Measurements from ENCODE around the gene TMA16. TPM values are rescaled to one million over a fixed set of nuclear protein-coding genes. Genes with fewer than 3 reads are reported as not detected.

Gene TMA16
- total RNA-seq, 2 donors from 2014 or later, result 15.8 to 21.3 TPM

DNA sequence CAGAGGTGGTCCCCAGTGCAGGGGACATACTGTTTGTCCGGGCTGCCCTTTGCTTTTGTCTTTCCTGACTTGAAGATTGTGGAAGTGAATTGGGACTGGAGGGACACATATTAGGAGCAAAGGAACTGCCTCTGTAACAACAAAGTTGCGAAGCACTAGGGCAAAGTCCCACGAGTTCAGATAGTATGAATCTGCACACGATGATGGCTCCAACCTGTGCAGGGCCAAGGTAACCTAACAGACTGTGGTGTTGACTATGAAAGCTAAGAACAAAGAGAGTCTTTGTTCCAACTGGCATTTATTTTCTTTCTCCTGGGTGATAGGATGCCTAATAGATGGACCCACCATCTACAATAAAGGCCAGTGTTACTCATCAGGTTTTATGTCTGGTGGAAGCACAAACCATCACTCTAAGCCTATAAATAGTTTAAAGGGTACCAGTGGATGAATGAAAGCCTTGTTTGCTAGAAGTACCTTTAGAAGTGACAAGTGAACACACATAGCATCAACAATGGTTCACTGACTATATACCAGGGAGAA lies 71.8 kb downstream of the TMA16 start:
- TF ChIP-seq, protein P1, sequence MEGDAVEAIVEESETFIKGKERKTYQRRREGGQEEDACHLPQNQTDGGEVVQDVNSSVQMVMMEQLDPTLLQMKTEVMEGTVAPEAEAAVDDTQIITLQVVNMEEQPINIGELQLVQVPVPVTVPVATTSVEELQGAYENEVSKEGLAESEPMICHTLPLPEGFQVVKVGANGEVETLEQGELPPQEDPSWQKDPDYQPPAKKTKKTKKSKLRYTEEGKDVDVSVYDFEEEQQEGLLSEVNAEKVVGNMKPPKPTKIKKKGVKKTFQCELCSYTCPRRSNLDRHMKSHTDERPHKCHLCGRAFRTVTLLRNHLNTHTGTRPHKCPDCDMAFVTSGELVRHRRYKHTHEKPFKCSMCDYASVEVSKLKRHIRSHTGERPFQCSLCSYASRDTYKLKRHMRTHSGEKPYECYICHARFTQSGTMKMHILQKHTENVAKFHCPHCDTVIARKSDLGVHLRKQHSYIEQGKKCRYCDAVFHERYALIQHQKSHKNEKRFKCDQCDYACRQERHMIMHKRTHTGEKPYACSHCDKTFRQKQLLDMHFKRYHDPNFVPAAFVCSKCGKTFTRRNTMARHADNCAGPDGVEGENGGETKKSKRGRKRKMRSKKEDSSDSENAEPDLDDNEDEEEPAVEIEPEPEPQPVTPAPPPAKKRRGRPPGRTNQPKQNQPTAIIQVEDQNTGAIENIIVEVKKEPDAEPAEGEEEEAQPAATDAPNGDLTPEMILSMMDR (IDR thresholded peaks at IDR 0.05), result no peak
- H3K36me3 ChIP-seq, result no peaks in the 10 kb centered on the region
- no peaks in the 10 kb centered on the region for H3K9me3 ChIP-seq
- intact Hi-C loops (cut with DNase I), result no loop called here
- no peak for DNase-seq
- no peak overlapping the region for H3K4me3 ChIP-seq
- no peak overlapping the region for H3K27ac ChIP-seq
- H3K27me3 ChIP-seq, result no peaks in the 10 kb centered on the region
- H3K9ac ChIP-seq (ENCODE audit: low read depth in 2 of 2, low read length in 2 of 2), result no peak overlapping the region
- no peaks in the 10 kb centered on the region for H3K4me1 ChIP-seq

DNA sequence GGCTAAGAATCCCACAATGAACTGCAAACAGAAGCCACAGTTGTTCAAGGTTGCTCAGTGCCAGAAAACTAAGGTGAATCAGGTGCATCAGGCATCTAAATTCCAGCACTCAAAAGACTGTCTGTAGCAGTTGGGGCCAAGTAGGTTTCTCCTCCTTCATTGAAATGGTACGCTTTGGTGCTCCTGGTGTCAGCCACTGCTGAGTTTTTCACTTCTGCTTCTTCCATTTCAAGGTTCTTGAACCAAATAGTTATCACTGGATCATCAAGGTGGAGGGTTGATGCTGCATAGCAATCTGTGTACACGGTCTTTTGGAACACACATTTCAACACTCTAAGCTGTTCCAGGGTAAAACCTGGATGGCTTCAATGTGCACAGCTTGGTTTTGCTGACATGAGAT lies 74.4 kb downstream of the TMA16 start:
- H3K4me1 ChIP-seq, result no peaks in the 10 kb centered on the region
- intact Hi-C loops (cut with DNase I), result no loop called here
- TF ChIP-seq, protein P1 (IDR thresholded peaks at IDR 0.05), result no peak
- no peak overlapping the region for H3K9ac ChIP-seq (ENCODE audit: low read depth in 2 of 2, low read length in 2 of 2)
- H3K9me3 ChIP-seq, result no peaks in the 10 kb centered on the region
- H3K4me3 ChIP-seq, result no peak overlapping the region
- H3K27me3 ChIP-seq, result no peaks in the 10 kb centered on the region
- no peaks in the 10 kb centered on the region for H3K36me3 ChIP-seq
- H3K27ac ChIP-seq, result no peak overlapping the region
- no peak for DNase-seq

Other genes starting within 250 kb of the TMA16 start
- gene NPY1R, start 162.1 kb upstream of the TMA16 start, total RNA-seq, result 1 to 10 TPM; 1.6 to 2.0 TPM
- under 1 TPM in 1 of 2 donors, not detected in 1; 0.21 TPM for gene NPY5R, start 150.8 kb upstream of the TMA16 start, total RNA-seq
- not detected for gene TKTL2, start 20.9 kb upstream of the TMA16 start, total RNA-seq

Data from colonic mucosa (tissue), 4 donors.